T-helper 2 cell treated with Interferon-gamma antibody and Interleukin-4, amounts not matched to agents 5 μg/mL and 100 μg/mL, for 36 hours (primary cell): Measurements from ENCODE around the gene KIAA2012.

Experiments used
- DNase-seq: peaks from one replicate; pipeline ENCODE4 v3.0.0; 2021; ENCODE audit warnings: low spot score
- H3K27ac Mint-ChIP-seq: one replicate; pipeline ENCODE4 v1.8.0; 2021; ENCODE audit warnings: mild to moderate bottlenecking, mixed read lengths
- H3K27me3 Mint-ChIP-seq: one replicate; pipeline ENCODE4 v1.8.0; 2021; ENCODE audit warnings: low read depth, mixed read lengths
- H3K36me3 Mint-ChIP-seq: one replicate; pipeline ENCODE4 v1.8.0; 2021; ENCODE audit warnings: low read depth, mixed read lengths
- H3K4me1 Mint-ChIP-seq: one replicate; pipeline ENCODE4 v1.8.0; 2021; ENCODE audit warnings: low read depth, mixed read lengths
- H3K4me3 Mint-ChIP-seq: one replicate; pipeline ENCODE4 v1.8.0; 2022; ENCODE audit warnings: mild to moderate bottlenecking, moderate library complexity, mixed read lengths
- H3K9me3 Mint-ChIP-seq: one replicate; pipeline ENCODE4 v1.8.0; 2021; ENCODE audit warnings: mixed read lengths

KIAA2012 gene

GRCh38 chr2:202052235-202052634 is 20.8 kb upstream of the KIAA2012 start:
- Mint-ChIP-seq H3K27me3 (peaks cover 41% of the 10 kb centered on the region), H3K36me3 (no peaks in the 10 kb centered on the region), H3K4me3 (no peak overlapping the region), H3K4me1 (no peaks in the 10 kb centered on the region), H3K9me3 (no peaks in the 10 kb centered on the region), H3K27ac (no peak overlapping the region)
- DNase-seq, result no peak

GRCh38 chr2:202054679-202055078 is 18.4 kb upstream of the KIAA2012 start:
- no peak overlapping the region for H3K4me3 Mint-ChIP-seq
- H3K9me3 Mint-ChIP-seq, result no peaks in the 10 kb centered on the region
- DNase-seq, result no peak
- H3K27ac Mint-ChIP-seq, result no peak overlapping the region
- peaks cover 46% of the 10 kb centered on the region for H3K27me3 Mint-ChIP-seq
- H3K4me1 Mint-ChIP-seq, result no peaks in the 10 kb centered on the region
- no peaks in the 10 kb centered on the region for H3K36me3 Mint-ChIP-seq

GRCh38 chr2:202056611-202057010 is 16.4 kb upstream of the KIAA2012 start:
- Mint-ChIP-seq H3K4me3 (no peak overlapping the region), H3K27me3 (peaks cover 38% of the 10 kb centered on the region), H3K27ac (no peak overlapping the region), H3K36me3 (no peaks in the 10 kb centered on the region), H3K9me3 (no peaks in the 10 kb centered on the region), H3K4me1 (no peaks in the 10 kb centered on the region)
- DNase-seq, result no peak

GRCh38 chr2:202060218-202060617 is 12.8 kb upstream of the KIAA2012 start:
- Mint-ChIP-seq H3K27me3 (peaks cover 23% of the 10 kb centered on the region), H3K9me3 (no peaks in the 10 kb centered on the region), H3K27ac (no peak overlapping the region), H3K36me3 (no peaks in the 10 kb centered on the region), H3K4me1 (no peaks in the 10 kb centered on the region), H3K4me3 (no peak overlapping the region)
- DNase-seq, result no peak

GRCh38 chr2:202061695-202062094 is 11.4 kb upstream of the KIAA2012 start:
- Mint-ChIP-seq H3K27ac (no peak overlapping the region), H3K36me3 (no peaks in the 10 kb centered on the region)
- no peak for DNase-seq

GRCh38 chr2:202064171-202064880 is 8.7 kb upstream of the KIAA2012 start:
- no peak for DNase-seq
- Mint-ChIP-seq H3K4me3 (no peak overlapping the region), H3K36me3 (no peaks in the 10 kb centered on the region), H3K9me3 (no peaks in the 10 kb centered on the region), H3K27me3 (peaks cover 8% of the 10 kb centered on the region), H3K27ac (no peak overlapping the region), H3K4me1 (no peaks in the 10 kb centered on the region)

More at GRCh38 chr2:202061695-202062094, 11.4 kb upstream of the KIAA2012 start:
- no peaks in the 10 kb centered on the region for H3K4me1 Mint-ChIP-seq
- no peaks in the 10 kb centered on the region for H3K9me3 Mint-ChIP-seq
- no peak overlapping the region for H3K4me3 Mint-ChIP-seq
- H3K27me3 Mint-ChIP-seq, result peaks cover 17% of the 10 kb centered on the region

- Mint-ChIP-seq H3K9me3 (no peaks in the 10 kb centered on the region), H3K4me1 (no peaks in the 10 kb centered on the region), H3K27me3 (peaks cover 5% of the 10 kb centered on the region), H3K27ac (no peak overlapping the region), H3K36me3 (no peaks in the 10 kb centered on the region), H3K4me3 (no peak overlapping the region)
- DNase-seq, result no peak
Observed at GRCh38 chr2:202064881-202065230, 8.2 kb upstream of the KIAA2012 start.

GRCh38 chr2:202065876-202066275 is 7.2 kb upstream of the KIAA2012 start:
- no peak overlapping the region for H3K27ac Mint-ChIP-seq
- H3K4me1 Mint-ChIP-seq, result no peaks in the 10 kb centered on the region
- no peak for DNase-seq
- H3K36me3 Mint-ChIP-seq, result no peaks in the 10 kb centered on the region
- H3K4me3 Mint-ChIP-seq, result no peak overlapping the region
- no peaks in the 10 kb centered on the region for H3K27me3 Mint-ChIP-seq
- no peaks in the 10 kb centered on the region for H3K9me3 Mint-ChIP-seq

GRCh38 chr2:202066875-202067274 is 6.2 kb upstream of the KIAA2012 start:
- Mint-ChIP-seq H3K9me3 (no peaks in the 10 kb centered on the region), H3K4me1 (no peaks in the 10 kb centered on the region), H3K27me3 (no peaks in the 10 kb centered on the region), H3K27ac (no peak overlapping the region), H3K36me3 (no peaks in the 10 kb centered on the region), H3K4me3 (no peak overlapping the region)
- no peak for DNase-seq

GRCh38 chr2:202067589-202067988 is 5.5 kb upstream of the KIAA2012 start:
- no peak for DNase-seq
- Mint-ChIP-seq H3K27me3 (no peaks in the 10 kb centered on the region), H3K4me1 (no peaks in the 10 kb centered on the region), H3K36me3 (no peaks in the 10 kb centered on the region), H3K9me3 (no peaks in the 10 kb centered on the region), H3K27ac (no peak overlapping the region), H3K4me3 (no peak overlapping the region)

- DNase-seq, result no peak
- no peak overlapping the region for H3K27ac Mint-ChIP-seq
- H3K9me3 Mint-ChIP-seq, result no peaks in the 10 kb centered on the region
- no peaks in the 10 kb centered on the region for H3K4me1 Mint-ChIP-seq
- no peak overlapping the region for H3K4me3 Mint-ChIP-seq
- no peaks in the 10 kb centered on the region for H3K36me3 Mint-ChIP-seq
- no peaks in the 10 kb centered on the region for H3K27me3 Mint-ChIP-seq
Observed at GRCh38 chr2:202069170-202070067, 3.6 kb upstream of the KIAA2012 start.

GRCh38 chr2:202071107-202071506 is 1.9 kb upstream of the KIAA2012 start:
- Mint-ChIP-seq H3K27ac (no peak overlapping the region), H3K4me3 (no peak overlapping the region), H3K9me3 (no peaks in the 10 kb centered on the region), H3K4me1 (no peaks in the 10 kb centered on the region), H3K27me3 (peaks cover 3% of the 10 kb centered on the region), H3K36me3 (no peaks in the 10 kb centered on the region)
- DNase-seq, result no peak

- Mint-ChIP-seq H3K36me3 (no peaks in the 10 kb centered on the region), H3K4me3 (no peak overlapping the region), H3K27me3 (peaks cover 5% of the 10 kb centered on the region), H3K9me3 (no peaks in the 10 kb centered on the region), H3K4me1 (no peaks in the 10 kb centered on the region), H3K27ac (no peak overlapping the region)
- DNase-seq, result no peak
Observed at GRCh38 chr2:202072226-202072625, 829 bp upstream of the KIAA2012 start.

- DNase-seq, result no peak
- no peaks in the 10 kb centered on the region for H3K4me1 Mint-ChIP-seq
- no peak overlapping the region for H3K27ac Mint-ChIP-seq
- no peaks in the 10 kb centered on the region for H3K9me3 Mint-ChIP-seq
- H3K4me3 Mint-ChIP-seq, result no peak overlapping the region
- peaks cover 7% of the 10 kb centered on the region for H3K27me3 Mint-ChIP-seq
- no peaks in the 10 kb centered on the region for H3K36me3 Mint-ChIP-seq
Observed at GRCh38 chr2:202074324-202074723, 1.3 kb downstream of the KIAA2012 start.
